CD4-positive, alpha-beta T cell treated with Interferon gamma for 1 hour (primary cell): ENCODE results near the gene AREL1.

Source experiments
- DNase-seq: peaks from one replicate; pipeline ENCODE4 v3.0.0-alpha.2; 2020

AREL1 gene

GRCh38 chr14:74634964-74635363 is 77.9 kb downstream of the AREL1 start:
- DNase-seq: no peak

DNA sequence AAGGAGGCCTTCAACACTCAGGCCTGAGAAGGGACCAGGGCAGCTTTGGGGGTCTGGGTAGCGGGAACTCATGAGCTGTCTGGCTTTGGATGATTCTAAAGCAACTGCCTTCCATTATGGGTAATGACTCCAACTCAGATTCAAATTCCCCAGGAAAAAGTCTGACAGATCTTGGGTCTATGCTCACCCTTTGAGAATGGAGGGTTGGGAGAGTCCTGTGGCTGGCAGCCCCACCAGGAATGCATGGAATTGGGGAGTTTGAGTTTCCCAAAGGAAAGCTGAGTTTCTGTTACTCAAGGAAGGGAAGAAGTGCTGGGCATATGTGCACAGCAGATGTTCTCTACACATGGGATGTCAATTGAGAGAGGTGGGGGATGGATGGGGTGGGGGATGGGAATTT is 78.4 kb downstream of the AREL1 start:
- DNase-seq: no peak

DNA sequence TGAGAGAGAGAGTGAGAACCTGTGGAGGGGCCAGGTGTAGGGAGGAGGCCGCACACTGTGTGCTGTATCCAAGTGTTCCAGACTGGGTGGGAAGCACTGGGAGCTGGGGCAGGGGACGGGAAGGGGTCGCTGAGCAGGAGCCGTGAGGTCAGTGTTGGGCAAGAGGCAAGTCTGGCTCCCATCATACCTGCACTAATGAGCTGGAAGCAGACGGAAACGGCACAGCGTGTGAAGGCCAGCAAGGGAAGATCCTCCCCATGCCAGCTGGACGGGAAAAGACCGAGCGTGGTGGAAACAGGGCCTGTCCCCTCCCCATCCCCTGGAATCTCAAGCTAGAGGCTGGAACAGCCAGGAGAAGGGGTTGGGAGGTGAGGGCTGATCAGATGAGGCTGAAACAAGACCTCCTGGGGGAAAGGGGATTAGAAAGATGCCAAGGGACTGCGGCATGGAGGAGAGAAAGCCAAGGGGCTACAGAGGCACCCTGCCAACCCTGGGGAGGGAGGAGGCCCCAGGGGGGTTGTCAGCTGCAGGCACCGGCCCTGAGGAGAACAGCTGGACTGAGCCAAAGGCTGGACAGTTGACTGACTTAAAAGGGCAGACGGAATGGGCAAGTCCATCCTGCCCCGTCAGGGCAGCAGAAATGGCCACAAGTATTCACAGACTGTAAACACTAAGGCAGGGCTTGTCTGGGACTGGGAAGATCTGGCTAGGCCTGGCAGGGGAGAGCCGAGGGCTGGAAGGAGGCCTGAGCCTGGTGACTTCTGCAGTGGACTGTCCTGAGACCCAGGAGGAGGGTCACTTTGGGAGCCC is 81.8 kb downstream of the AREL1 start:
- DNase-seq: no peak

GRCh38 chr14:74628418-74628817 is 84.5 kb downstream of the AREL1 start:
- DNase-seq: no peak

DNA sequence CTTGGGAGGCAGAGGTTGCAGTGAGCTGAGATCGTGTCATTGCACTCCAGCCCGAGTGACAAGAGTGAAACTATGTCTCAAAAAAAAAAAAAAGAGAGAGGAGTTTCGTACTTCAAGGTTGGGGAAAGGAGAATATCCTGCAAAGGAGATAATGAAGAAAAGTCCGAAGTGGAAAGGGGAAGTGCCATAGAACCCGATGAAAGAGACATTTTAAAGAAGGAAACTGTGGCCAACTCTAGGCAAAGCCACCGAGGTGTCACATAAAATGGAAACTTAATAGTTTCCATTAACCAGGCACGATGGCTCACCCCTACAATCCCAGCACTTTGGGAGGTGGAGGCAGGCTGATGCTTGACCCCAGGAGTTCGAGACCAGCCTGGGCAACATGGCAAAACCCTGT is 85.8 kb downstream of the AREL1 start:
- no peak for DNase-seq

GRCh38 chr14:74622257-74622656 is 90.6 kb downstream of the AREL1 start:
- no peak for DNase-seq

DNA sequence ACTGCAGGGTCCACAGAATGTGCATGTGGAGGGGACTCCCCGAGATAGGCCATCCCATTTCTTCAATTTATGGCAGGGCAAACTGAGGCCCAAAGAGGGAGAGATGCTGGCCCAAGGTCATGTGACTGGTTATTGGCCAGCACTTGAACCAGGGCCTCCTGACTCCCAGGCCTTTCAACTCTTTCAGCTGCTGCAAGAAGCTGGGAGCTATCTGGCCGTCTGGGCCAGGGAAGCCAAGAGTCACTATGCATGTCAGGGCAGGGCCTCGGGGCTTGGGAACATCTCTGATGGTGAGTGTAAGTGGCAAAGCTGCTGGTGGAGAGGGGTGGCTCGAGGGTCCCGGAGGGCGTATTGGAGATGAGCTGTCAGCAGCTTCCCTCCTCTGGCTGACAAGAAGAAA is 91.3 kb downstream of the AREL1 start:
- no peak for DNase-seq

DNA sequence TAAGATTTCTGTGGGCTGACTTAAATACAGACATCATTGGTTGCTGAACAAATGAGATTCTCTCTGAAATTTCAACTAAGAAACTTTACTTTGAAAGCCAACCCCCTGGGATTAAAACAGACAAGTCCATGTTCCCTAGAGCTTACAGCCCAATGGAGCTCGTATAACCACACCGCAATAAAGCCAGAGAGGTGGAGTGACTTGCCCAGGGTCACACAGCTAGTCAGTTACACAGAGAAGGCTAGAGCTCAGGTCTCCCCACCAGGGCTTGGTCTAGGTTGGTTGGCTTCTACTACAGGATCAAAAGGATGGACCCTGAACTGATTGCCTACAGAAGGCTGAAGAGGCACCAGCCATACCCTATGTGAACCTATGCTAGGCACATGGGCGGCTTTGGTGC is 92.0 kb downstream of the AREL1 start:
- DNase-seq: no peak

DNA sequence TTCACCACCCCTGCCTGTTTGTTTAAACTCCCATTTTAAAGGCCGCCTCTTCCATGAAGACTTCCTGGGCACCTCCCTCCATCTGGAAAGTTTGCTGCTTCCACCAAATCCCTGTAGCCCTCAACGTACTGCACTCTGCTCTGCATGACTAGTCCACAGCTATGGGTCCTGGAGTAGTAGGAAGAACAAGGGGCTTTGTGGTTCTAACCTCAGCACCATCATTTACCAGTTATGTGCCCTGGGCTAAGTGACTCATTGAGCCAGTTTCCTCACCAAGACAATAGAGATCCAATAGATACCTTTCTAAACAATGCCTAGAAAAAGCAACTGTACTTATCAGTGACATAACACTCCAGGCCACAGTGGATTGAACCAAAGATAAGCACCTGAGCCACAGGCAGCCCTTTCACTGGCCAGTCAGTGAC is 92.4 kb downstream of the AREL1 start:
- DNase-seq: no peak

DNA sequence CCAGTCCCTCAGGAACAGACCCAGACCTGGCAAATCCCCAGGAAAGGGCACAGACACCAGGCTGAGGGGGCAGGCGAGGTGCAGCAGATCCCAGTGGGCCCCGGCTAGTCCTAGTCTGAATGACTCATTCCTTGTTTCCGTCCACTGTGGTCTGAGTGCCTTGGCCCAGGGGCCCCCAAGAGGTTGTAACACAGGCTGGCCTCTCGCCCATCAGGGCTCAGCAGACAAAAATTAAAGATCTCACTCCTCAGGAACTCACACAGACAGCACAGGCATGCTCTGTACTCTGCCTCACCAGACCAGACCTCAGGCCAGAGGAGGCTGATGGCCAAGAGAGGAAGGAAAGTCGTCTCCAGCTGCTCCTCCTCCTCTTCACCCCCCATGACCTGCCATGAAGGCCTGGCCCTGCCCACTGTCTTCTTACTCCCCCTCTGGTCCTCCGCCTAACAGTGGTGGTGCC is 93.2 kb downstream of the AREL1 start:
- no peak for DNase-seq

GRCh38 chr14:74618078-74618952 is 94.6 kb downstream of the AREL1 start:
- DNase-seq: peak; percentile 71

DNA sequence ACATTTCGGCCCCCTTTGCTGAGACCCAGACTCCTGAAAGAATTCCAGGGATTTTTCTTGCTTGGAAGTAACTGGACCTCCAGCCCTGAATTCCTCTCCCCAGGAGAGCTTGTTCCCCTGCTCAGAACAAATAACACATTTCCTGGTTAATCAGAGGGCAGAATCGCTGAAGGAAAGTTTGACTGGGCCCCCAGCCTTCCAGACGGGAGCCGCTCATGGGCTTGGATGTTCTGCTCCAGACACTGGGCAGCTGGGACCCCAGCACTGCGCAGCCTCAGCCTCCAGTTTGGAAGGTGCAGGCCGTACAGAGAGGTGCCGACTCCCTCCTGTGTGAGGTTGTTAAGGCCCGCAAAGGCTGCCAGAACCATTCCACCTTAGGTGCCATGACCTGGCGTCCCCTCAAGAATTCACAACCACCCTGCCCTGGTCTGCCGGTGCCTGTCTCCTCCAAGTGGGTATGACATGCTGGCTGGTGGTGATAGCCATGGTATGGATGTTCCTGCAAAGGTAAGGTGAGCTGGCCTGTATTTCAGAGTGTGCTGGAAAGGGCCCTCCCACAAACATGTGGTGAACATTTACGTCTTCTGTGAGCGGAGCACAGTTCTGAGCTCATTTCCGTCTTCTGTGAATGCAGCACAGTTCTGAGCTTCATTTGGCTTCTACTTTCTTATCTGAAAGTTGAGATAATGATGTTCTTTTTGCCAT is 95.7 kb downstream of the AREL1 start:
- DNase-seq: no peak

- DNase-seq: peak; percentile 44
These were observed 96.4 kb downstream of the AREL1 start for GRCh38 chr14:74616507-74616906.

- DNase-seq: no peak
These were observed 97.1 kb downstream of the AREL1 start for GRCh38 chr14:74615735-74616134.

DNA sequence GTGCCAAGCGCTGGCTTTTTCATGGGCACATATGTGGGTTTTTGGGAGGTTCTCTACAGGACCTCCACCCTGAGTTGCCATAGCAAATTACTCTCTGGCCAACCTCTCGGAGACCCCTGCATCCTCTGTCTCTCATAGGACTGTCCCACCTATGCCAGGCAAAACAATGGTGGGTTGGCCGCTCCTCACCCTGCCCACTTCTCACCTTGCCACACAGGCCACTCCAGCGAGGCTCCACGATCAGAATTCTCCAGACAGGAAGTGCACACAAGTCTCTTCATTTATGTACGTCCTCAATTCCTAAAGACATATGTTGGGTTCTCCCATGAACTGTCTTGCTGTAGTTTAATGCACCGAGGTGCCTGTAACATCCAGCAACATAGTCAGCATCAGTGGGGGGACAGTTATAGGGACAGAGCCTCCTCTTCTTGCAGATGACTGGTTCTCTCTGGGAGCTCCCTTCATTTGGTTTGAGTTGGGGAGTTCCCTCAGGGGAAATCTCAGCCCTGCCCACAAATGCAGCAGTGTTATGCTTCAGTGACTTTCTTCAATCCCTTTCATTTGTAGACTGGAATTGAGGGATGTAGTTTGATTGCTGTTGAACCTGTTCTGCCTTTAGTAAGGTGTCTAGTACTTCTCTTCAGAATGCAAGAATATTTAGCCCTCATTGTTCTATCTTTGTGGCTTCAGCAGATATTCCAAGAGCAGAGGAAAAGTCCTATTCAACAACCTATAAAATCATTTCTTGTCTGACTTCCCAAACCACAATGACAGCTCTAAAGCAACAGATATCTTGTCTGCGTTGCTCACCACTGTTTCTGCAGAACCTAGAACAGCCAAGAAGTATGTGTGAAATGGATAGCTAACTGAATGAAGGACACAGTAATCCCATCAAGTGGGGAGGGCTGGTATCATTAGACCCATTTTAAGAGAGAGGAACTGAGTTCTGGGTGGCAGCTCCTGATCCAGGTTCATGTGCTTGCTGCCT is 98.1 kb downstream of the AREL1 start:
- DNase-seq: no peak

GRCh38 chr14:74613211-74613914 is 99.5 kb downstream of the AREL1 start:
- no peak for DNase-seq

DNA sequence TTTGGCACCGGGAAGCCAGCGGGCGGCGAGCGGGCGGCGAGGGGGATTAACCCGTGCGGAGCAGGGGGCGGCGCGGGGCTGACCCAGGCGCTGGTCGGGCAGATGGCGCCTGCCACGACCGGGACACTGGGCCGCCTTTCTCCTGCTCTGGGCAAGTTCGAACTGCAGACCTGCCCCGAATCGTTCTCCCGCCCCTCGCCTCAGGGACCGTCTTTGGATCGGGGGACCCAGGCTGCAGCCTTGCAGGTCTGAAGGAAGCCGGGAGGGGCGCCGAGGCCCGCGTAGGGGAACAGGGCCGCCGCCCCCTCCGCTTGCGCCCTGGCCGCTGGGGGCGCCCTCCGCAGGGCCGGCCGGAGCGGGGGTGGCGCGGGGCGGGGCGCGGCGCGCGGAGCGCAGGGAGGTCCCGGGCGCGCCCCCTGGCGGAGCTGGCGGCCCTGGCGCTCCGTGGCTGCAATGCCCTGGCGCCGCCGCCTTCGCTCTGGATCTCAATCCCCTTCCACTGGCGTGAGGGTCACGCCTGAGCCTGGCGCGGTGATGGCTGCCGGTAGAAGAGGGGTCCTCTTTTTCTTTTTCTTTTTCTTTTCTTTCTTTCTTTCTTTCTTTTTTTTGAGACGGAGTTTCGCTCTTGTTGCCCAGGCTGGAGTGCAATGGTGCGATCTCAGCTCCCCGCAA is 100.4 kb downstream of the AREL1 start:
- DNase-seq: peak; percentile 83

DNA sequence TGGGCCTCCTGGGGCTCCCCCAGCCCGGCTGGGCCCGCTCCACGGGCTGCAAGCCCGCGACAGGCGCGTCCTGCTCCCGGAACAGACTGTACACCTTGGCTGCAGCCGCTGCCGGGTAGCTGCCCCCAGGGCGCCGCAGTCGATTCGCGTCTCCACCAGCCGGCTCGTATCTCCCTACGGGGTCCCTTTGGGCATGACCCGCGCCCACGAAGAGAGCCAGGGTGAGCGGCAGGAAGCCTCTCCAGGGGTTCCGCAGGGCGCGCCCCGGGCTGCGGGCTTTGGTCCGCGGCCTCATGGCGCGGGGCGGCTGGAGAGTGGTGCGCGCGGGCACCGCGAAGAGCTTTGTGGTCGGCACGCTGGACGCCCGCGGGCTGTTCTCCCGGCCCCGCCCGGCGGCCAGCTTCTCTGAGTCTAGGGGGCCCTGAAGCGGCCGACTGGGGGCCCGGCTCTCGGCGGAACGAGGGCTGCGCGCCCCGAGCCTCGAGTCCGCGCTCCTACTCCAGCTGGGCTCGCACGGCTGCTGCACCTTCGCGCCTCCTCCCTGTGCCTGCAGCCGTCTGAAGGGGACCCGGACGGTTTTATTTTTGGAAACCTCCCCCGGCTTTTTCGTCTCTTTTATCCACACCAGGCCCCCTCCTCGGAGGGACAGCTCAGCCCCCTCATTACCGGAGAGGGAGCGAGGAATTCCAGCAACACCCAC is 101.1 kb downstream of the AREL1 start, which contains the start of gene LTBP2:
Gene LTBP2, minus strand, starts transcription at position 588 of the 700 bp plus-strand sequence. Its CDS starts 293 bp downstream, at position 295.
- no peak for DNase-seq
